Right renal pelvis (tissue), 4 donors: ENCODE data around the gene CRACR2B. TPM values are rescaled to one million over a fixed set of nuclear protein-coding genes. Genes with fewer than 3 reads are reported as not detected.

Experiments used
- DNase-seq, 4 donors: peaks; one replicate each; pipeline ENCODE4 v3.0.0-alpha.2; 2013; ENCODE audit warnings: low read depth in 4 of 4, low spot score in 3 of 4, missing footprints in 1 of 4
- polyA plus RNA-seq, 4 donors: library from polyadenylated mRNA; unstranded; fragments of 120-200 nt; gene quantifications; one replicate each; pipeline ENCODE4 v1.2.1, GENCODE V29; 2013; ENCODE audit not compliant: insufficient read length in 4 of 4

Gene CRACR2B
- polyA plus RNA-seq, 4 donors, result 11.5 to 20.7 (median 13.0) TPM

- no peak for DNase-seq
Measured at GRCh38 chr11:794013-794765, 33.5 kb upstream of the CRACR2B start.

- no peak for DNase-seq
Measured at GRCh38 chr11:794766-795633, 32.7 kb upstream of the CRACR2B start.

GRCh38 chr11:795634-796564 lies 31.8 kb upstream of the CRACR2B start:
- DNase-seq, result no peak

GRCh38 chr11:796565-797295 lies 31.0 kb upstream of the CRACR2B start:
- no peak for DNase-seq

GRCh38 chr11:797296-798092 lies 30.2 kb upstream of the CRACR2B start:
- DNase-seq, result peak in 1 of 4 donors; percentile 64

- peak in 1 of 4 donors; percentile 60 for DNase-seq
Measured at GRCh38 chr11:798093-798713, 29.5 kb upstream of the CRACR2B start, which contains the start of gene SLC25A22. Gene SLC25A22 (minus strand): TSS chr11:798281. CDS start chr11:795006, 3,275 bp downstream.

GRCh38 chr11:799641-800316 lies 27.9 kb upstream of the CRACR2B start:
- DNase-seq, result no peak

- no peak for DNase-seq
Measured at GRCh38 chr11:800473-800872, 27.2 kb upstream of the CRACR2B start.

- no peak for DNase-seq
Measured at GRCh38 chr11:801097-801780, 26.5 kb upstream of the CRACR2B start.

- DNase-seq, result no peak
Measured at GRCh38 chr11:802018-802617, 25.6 kb upstream of the CRACR2B start.

GRCh38 chr11:802693-803466 lies 24.8 kb upstream of the CRACR2B start:
- no peak for DNase-seq

- DNase-seq, result no peak
Measured at GRCh38 chr11:803467-803742, 24.3 kb upstream of the CRACR2B start.

GRCh38 chr11:803770-804598 lies 23.7 kb upstream of the CRACR2B start:
- DNase-seq, result no peak

- DNase-seq, result no peak
Measured at GRCh38 chr11:804599-804964, 23.1 kb upstream of the CRACR2B start.

GRCh38 chr11:808427-809286 lies 19.1 kb upstream of the CRACR2B start:
- DNase-seq, result no peak
